SKM-1 (cell line): ENCODE data around the gene STAC.

ENCODE experiments used
- DNase-seq: peaks from one replicate; lab custom pipeline; 2025; ENCODE audit not compliant: unreplicated experiment; lab: John Stamatoyannopoulos, UW

STAC gene

DNA sequence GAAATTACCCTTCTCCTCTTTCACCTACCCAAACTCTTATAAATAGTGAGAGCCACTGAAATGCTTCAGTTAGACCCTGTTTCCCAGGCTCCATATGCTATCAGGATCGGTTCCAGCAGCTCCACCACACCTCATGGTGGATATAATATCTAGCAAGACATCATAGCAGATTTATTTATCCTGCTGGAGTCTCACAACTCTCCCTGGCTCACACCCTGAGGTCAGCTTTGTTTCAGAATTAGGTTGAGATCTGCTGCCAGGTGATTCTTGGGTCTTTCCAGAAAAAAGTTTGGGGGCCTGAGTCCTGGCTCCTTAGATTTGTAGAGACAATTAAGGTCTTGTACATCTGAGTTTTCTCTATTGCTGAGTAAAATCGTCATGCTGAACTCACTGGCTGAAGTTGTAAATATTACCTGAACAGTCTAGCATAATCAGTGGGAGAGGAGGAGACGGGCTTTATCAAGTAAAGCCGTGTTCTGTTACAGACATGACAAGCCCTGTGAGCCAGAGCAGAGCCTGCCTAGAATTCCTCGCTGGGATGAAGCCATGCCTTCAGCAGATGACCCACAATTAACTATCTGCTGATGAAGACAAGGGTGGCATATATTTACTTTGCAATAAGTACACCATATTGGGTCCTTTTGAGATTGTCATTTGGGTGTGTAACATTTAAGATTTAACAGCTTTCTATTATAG, 131.6 kb downstream of the STAC start:
- DNase-seq, result no peak

GRCh38 chr3:36512555-36512954, 132.3 kb downstream of the STAC start:
- no peak for DNase-seq

GRCh38 chr3:36514171-36514570, 133.9 kb downstream of the STAC start:
- no peak for DNase-seq

DNA sequence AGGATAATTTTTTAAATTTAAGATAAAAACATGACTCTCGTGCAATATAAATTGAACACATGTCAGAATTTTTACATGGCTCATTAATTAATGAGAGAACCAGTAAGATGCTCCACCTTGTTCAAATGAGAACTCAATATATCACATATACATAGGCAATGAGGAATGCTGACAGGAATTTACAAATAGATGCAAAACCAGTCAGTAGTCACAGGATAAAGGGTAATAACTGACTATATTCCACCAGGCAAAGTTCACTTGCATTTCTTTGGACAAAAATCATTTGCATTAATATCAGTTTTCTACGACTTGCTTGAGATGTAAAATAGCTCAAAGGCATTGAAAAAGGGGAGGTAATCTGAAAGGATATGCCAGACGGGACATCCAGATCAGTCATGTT, 139.4 kb downstream of the STAC start:
- DNase-seq, result no peak

GRCh38 chr3:36520241-36521006, 140.1 kb downstream of the STAC start:
- DNase-seq, result no peak

GRCh38 chr3:36521007-36521379, 140.7 kb downstream of the STAC start:
- DNase-seq, result no peak

- no peak for DNase-seq
Observed at GRCh38 chr3:36524560-36524959, 144.3 kb downstream of the STAC start.

DNA sequence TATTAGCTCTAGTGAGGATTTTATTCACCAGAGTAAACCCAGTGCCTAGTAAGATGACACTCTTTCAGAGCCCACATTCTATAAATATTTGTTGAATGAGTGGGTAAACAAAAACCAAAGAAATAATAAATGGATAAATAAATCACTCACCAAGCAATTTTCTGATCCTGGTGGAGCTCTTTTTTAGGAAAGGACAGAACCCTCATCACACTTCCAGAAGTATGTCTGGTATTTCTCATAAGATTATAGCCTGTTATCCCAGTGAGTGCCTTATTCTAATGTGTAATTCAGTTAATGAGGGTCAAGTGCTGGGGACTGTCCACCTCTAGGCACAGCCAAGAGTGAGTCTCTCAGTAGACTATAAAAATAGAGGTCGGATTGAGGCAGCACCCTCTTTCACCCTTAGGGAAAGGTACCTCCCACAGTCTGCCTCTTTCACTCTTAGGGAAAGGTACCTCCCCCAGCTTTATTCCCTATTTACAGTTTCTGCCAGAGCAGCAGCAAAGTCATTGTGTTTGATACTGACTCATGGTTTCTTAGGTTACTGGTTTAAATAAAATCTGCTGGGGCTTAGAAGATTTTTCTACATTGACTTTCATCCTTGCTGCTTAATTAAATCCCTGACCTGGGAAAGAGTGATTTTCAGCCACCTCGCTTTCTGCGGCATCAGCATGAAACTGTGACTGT, 145.0 kb downstream of the STAC start:
- no peak for DNase-seq

GRCh38 chr3:36538136-36538749, 157.9 kb downstream of the STAC start:
- DNase-seq, result no peak

DNA sequence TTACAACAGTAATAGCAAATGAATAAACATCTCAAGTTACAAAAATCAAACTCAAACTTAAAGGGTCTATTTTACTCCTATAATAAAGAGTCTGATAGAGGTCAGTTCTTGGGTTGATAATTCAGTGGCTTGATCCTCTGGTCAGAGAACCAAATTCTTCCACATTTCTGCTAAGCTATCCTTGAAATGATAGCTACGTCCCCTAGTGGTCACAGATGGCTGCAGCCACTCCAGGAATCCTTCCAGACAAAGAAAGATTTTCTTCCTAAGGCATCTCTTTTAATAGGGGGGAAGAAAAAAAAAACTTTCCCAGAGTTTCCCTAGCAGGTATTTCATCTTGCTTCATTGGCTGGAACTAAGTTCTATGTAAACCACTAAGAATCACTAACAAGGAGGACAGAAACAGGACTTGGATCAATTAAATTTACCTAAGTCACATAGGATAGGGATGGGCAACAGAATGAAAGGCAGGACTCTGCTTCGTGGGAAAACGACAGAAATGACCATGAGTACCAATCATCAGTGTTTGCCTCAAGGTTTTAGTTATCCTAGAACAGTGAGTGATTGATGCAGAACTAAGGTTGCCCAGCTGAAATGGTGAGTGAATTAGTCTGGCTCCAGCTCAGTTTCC, 160.7 kb downstream of the STAC start:
- DNase-seq, result no peak

- no peak for DNase-seq
Observed at GRCh38 chr3:36542186-36542585, 161.9 kb downstream of the STAC start.

DNA sequence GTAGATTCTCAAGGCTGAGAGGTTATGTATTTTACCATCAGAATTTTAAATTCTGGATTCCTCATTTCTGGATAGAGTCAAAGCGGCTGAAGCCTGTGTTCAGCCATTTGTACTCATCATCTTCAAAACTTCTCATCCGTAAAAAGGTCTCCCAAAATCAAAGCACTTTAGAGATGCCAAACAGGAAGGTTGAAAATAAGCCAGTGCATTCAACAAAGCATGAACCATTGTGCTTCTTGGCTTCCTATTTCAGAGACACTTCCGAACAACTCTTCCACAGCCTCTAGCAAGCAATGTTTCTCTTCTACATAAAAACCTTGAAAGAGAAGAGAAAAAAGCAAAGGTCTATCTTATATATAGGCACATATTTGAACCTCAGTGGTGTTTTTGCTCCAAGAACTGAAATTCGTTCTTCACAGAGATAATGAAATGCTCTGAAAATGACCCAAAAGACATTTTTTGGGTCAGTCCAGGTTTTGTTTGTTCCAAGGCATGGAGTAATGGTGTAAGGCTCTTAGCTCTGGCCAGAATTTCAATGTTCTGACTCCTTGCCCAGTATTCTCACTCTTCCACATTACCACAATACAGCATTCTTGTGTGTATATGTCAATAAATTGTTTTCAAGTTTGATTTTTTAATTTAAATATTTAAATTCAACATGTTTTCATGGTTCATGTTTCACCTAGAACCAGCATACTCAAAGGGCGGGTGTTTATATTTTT, 163.1 kb downstream of the STAC start:
- no peak for DNase-seq

- no peak for DNase-seq
Observed at GRCh38 chr3:36546226-36546625, 165.9 kb downstream of the STAC start.

GRCh38 chr3:36548712-36549111, 168.4 kb downstream of the STAC start:
- no peak for DNase-seq

- DNase-seq, result no peak
Observed at GRCh38 chr3:36557021-36557707, 176.9 kb downstream of the STAC start.

GRCh38 chr3:36557708-36558421, 177.6 kb downstream of the STAC start:
- no peak for DNase-seq

DNA sequence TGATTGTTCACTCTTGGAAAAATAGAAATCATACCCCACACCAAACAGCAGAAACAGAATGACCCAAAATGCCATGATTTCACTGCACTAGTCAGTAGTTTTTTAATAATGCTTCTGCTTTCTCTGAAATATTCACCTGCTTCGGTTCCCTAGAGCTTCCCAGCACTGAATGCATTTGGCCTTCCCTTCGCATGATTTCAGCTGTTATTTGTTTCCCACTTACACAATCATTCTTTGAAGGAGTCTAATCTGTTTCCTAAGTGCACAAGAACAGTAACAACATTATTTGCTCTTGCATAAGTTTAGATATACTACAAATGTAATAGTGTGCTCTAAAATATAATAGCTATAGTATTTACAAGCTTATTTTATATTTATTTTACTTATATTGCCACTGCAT, 178.7 kb downstream of the STAC start:
- no peak for DNase-seq

GRCh38 chr3:36560685-36561084, 180.4 kb downstream of the STAC start:
- DNase-seq, result no peak

GRCh38 chr3:36561601-36562000, 181.3 kb downstream of the STAC start:
- DNase-seq, result no peak
